H1 (cell line): ENCODE measurements around the gene IGSF9. TPM values are rescaled to one million over a fixed set of nuclear protein-coding genes. Genes with fewer than 3 reads are reported as not detected.

ENCODE experiments used
- FOSL1 ChIP-seq: IDR thresholded peaks from 2 replicates; pipeline ENCODE4 v1.6.1; 2011; ENCODE audit warnings: mild to moderate bottlenecking, low read depth, low read length, moderate library complexity; ENCODE audit not compliant: insufficient read depth
- GABPA ChIP-seq: IDR thresholded peaks from 2 replicates; pipeline ENCODE4 v1.6.1; 2011; ENCODE audit warnings: mild to moderate bottlenecking, low read length, moderate library complexity, borderline replicate concordance; ENCODE audit not compliant: insufficient read depth
- SIX5 ChIP-seq: IDR thresholded peaks from 2 replicates; pipeline ENCODE4 v1.6.1; 2011; ENCODE audit warnings: mild to moderate bottlenecking, low read depth, low read length
- polyA plus RNA-seq, 7 experiments: library from polyadenylated mRNA; depleted of rRNA in 3 of 7; stranded (reverse) in 5 of 7; unstranded in 2 of 7; fragments of >200 nt in 5 of 7; fragments of 200-250 nt in 2 of 7; gene quantifications; 1 replicate in 5 of 7; 2 replicates in 1 of 7; 4 replicates in 1 of 7; pipeline versions ENCODE4 v1.2.1 to v1.2.3, GENCODE V29; 2011 to 2013; ENCODE audit warnings: missing spikeins in 2 of 7, mixed read lengths in 2 of 7
- total RNA-seq: library from RNA; stranded (reverse); fragmentation: NEBNext Ultra II Directional; extraction: Animal tissue kit (Norgen Biotek cat#: 25700); gene quantifications from 2 replicates; pipeline ENCODE4 v1.2.1, GENCODE V29; 2021
- TF ChIP-seq, protein P1 (sequence below), 3 experiments: IDR thresholded peaks; 1 replicate in 2 of 3; 2 replicates in 1 of 3; pipeline versions ENCODE4 v1.5.1 to v1.6.1; 2011; ENCODE audit warnings: low read length in 3 of 3, mild to moderate bottlenecking in 3 of 3, inconsistent platforms in 2 of 3, low read depth in 1 of 3, moderate library complexity in 1 of 3; ENCODE audit not compliant: insufficient read depth in 1 of 3; ENCODE audit errors: control extremely low read depth in 1 of 3
- TF ChIP-seq, protein P2 (sequence below): IDR thresholded peaks from 2 replicates; pipeline ENCODE4 v1.6.1; 2012; ENCODE audit warnings: low read length, inconsistent platforms

Gene IGSF9
- total and polyA plus RNA-seq, 2 of the 8 experiments (the other 6 are each of a cell fraction or from before 2014, with no cell fraction given), result 10.9 to 28.1 TPM

DNA sequence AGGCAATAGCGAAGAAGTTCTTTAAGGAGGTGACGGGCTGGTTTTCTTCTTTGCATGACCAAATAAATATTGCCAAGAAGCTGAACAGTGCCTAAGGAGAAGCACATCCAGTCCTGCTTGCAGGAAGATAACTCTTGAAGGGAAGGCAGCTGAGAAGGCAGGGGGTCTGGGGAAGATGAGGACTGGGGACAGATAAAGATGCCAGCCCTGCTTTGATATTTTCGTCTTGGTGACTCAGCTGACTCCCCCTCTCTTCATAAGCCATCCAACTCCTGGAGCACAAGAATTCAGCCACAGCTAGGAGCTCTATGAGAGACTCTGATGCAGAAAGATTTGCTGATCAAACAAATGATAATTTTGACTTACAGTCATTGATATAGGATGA, 48.9 kb downstream of the IGSF9 start (continued):
- TF ChIP-seq, protein P1, sequence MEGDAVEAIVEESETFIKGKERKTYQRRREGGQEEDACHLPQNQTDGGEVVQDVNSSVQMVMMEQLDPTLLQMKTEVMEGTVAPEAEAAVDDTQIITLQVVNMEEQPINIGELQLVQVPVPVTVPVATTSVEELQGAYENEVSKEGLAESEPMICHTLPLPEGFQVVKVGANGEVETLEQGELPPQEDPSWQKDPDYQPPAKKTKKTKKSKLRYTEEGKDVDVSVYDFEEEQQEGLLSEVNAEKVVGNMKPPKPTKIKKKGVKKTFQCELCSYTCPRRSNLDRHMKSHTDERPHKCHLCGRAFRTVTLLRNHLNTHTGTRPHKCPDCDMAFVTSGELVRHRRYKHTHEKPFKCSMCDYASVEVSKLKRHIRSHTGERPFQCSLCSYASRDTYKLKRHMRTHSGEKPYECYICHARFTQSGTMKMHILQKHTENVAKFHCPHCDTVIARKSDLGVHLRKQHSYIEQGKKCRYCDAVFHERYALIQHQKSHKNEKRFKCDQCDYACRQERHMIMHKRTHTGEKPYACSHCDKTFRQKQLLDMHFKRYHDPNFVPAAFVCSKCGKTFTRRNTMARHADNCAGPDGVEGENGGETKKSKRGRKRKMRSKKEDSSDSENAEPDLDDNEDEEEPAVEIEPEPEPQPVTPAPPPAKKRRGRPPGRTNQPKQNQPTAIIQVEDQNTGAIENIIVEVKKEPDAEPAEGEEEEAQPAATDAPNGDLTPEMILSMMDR (IDR thresholded peaks at IDR 0.05; ENCODE audit: control extremely low read depth in 1 of 3, insufficient read depth in 1 of 3, low read depth in 1 of 3, low read length in 3 of 3), result no peak
- no peak for TF ChIP-seq SIX5
- TF ChIP-seq GABPA, result no peak
- TF ChIP-seq, protein P2, sequence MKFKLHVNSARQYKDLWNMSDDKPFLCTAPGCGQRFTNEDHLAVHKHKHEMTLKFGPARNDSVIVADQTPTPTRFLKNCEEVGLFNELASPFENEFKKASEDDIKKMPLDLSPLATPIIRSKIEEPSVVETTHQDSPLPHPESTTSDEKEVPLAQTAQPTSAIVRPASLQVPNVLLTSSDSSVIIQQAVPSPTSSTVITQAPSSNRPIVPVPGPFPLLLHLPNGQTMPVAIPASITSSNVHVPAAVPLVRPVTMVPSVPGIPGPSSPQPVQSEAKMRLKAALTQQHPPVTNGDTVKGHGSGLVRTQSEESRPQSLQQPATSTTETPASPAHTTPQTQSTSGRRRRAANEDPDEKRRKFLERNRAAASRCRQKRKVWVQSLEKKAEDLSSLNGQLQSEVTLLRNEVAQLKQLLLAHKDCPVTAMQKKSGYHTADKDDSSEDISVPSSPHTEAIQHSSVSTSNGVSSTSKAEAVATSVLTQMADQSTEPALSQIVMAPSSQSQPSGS, result no peak
- TF ChIP-seq FOSL1, result no peak
- TF ChIP-seq, all 59 proteins: peak for 0
